Hepatic stellate cell (primary cell): Measurements from ENCODE around the gene FOLH1.
"Not testable (repeated sequence)": the region's sequence is repeated elsewhere in the genome, so short reads cannot be mapped to it uniquely, and the experiment has no call there.

Experiments used
- DNase-seq: peaks from one replicate; pipeline ENCODE4 v3.0.0; 2011; ENCODE audit warnings: low spot score

The FOLH1 gene

DNA sequence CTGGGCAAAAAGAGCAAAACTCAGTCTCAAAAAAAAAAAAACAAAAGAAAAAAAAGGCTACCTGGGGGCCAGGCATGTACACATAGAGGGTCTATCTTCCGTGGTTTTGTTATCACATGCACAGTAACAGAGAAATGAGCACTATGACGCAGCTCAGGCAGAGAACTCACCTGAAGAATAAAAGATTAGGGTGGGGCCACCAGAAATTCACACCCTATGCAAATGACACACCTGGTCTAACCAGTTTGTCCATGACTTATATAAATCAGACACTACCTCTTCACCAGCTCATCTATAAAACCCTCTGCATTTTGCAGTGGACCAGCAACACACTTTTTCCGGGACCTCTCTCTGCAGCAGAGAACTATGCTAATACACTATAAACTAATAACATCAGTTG, 30.5 kb downstream of the FOLH1 start:
- DNase-seq: not testable (repeated sequence)

DNA sequence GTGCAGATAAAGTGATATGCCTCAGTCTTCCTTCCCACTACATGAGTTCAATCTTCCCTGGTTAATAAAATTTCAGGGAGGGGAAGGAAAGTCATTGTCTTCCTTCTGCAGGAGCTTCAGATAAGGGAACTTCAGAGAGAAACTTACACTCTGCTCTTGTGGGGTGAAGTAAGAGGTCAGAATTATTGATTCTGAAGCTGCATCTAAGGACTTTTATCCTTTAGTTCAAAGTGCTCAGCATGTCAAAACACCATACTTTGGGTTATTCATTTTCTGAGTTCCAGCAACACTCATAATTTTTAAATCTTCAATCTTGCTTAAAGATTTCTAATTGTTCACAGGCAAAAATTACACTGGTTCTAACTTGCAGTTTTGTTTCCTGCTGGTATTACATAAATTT, 33.0 kb downstream of the FOLH1 start:
- DNase-seq: not testable (repeated sequence)

DNA sequence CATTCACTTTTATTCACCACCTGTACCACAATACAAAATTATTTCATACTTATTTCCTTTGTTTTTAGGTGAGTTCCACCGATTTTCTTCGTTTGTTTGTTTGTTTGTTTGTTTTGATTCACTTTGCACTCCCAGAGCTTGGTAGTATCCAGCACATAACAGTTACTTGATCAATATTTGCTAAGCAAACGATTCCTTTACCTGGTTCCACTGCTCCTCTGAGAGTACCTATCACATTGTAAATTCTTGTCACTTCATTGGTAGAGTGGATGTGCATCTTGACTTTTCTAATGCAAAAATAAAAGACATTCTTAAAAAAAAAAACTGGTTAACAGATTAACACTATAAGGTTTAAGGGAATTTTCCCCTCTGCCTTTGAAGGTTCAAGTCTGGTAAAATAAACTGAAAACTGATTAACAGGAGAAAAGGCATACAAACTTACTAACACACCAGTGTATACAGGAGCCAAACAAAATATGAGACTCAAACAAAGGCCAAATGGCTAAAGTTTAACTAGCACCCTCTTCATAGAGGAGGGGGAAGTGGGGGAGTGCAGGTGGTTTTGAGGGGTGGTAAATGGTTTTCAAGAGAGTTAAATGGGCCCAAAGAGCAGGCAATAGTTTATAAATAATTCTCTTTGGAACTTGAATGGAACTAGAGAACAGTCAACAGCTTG, 33.6 kb downstream of the FOLH1 start:
- DNase-seq: not testable (repeated sequence)

DNA sequence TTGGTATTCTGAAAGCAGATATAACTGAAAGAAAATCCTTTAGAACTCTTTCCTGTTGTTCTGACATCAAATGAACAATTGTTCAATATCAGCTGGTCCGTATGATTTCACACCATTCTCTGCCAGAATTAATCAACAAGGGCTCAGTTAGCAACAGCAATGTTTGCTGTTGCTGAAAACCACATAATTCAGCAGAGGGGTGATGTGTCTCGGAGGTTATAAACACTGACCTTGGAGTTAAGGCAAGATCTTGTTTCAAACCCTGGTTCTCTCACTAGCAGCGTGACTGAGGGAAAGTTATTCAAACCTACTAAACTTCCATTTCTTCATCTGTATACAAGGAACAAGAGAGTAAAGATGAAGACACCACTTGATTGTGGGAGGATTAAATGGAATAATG, 36.8 kb downstream of the FOLH1 start:
- not testable (repeated sequence) for DNase-seq

DNA sequence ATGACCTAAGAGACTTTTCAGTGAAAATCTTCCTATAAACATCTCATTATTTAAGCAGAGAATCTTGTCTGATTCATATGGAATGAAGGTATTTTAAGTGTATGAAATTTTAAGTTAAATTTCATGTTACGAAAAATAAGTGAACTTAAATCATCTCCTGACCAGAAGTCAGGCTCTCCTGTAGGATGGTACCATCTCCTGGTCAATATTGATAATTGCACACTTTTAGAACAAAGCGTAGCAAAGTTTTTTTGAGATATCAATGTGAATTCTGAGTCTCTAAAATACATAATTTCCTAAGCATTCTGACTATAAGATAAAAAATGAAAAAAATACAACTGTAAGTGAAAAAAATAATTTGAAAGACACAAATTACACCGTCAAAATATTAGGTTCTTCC, 38.8 kb downstream of the FOLH1 start:
- not testable (repeated sequence) for DNase-seq

DNA sequence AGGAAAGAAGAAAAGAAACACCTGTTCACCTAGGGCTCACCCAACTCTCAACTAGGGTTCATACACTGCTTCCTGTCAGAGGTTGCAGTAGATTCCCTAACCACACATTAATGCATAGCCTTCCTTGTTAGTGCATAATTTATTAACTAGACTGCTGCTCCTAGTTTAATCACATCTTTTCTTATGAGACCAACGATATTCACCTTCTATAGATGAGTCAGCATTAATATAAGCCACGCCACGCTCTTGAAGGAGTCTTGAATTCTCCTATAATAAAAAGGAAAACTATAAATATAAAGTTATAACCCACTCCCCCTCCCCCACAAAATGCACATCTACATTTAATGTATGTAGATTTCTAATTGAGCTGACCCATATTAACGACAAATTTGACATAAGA, 39.4 kb downstream of the FOLH1 start:
- DNase-seq: not testable (repeated sequence)

DNA sequence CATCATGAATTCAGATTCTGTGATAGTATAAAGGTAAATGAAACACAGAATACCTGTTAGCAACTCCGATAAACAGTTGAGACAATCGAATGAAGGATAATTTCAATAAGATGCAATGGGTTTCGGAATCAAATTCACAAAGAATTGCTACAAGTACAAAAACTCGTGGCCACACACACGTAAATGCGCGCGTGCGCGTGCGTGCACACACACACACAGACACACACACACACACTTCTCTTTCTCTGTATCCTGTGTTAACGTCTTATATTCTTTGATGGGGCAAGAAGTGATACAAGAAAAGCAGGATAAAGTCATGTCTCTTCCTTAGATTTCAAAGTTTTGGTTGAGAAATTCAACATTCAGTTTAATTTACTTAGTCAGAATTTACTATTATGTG, 57.2 kb downstream of the FOLH1 start:
- no peak for DNase-seq

DNA sequence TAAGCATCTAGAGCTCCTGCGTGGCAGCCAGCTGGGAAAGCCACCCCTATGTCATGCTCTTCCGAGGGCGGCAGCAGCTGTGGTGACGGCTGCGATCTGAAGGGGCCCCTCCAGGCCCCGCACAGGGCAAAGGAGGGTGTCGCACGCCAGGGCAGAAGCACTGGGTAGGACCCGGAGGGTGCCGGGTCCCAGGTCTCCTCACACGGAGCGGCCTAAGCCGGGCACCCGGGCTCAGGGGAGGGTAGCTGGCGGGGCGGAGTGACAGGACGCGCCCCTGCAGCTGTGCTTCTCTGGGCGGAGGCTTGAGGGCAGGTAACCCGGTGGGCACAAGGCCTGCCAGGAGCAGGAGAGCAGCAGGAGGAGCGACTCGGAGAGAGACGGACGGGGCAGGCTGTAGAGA, 106.0 kb downstream of the FOLH1 start:
- DNase-seq: not testable (repeated sequence)
